Aorta (tissue), 5 donors: ENCODE data around the gene GADL1. TPM values are rescaled to one million over a fixed set of nuclear protein-coding genes. Genes with fewer than 3 reads are reported as not detected.

Experiments used
- ATAC-seq: fragments of 200-7000 bp; cut with Tn5 transposase; one replicate; pipeline ENCODE4 v1.9.1; 2022; ENCODE audit warnings: moderate library complexity; ENCODE audit not compliant: low FRiP score
- DNase-seq, 2 donors: peaks; one replicate each; pipeline ENCODE4 v3.0.0-alpha.2; 2020
- H3K27ac ChIP-seq, 2 donors: one replicate each; pipeline ENCODE4 v1.5.1; 2013; ENCODE audit warnings: low read length in 2 of 2, mild to moderate bottlenecking in 2 of 2, moderate library complexity in 2 of 2, control low read depth in 1 of 2, inconsistent platforms in 1 of 2, low read depth in 1 of 2
- H3K27me3 ChIP-seq, 2 donors: one replicate each; pipeline ENCODE4 v1.6.1; 2013; ENCODE audit warnings: control low read depth in 1 of 2, low read length in 1 of 2, mild to moderate bottlenecking in 1 of 2, moderate library complexity in 1 of 2; ENCODE audit not compliant: insufficient read depth in 2 of 2, control insufficient read depth in 1 of 2
- H3K36me3 ChIP-seq, 2 donors: one replicate each; pipeline ENCODE4 v1.6.1; 2013; ENCODE audit warnings: control low read depth in 1 of 2, low read length in 1 of 2, mild to moderate bottlenecking in 1 of 2; ENCODE audit not compliant: insufficient read depth in 2 of 2, control insufficient read depth in 1 of 2
- H3K4me1 ChIP-seq, 2 donors: one replicate each; pipeline ENCODE4 v1.6.1; 2013; ENCODE audit warnings: low read length in 2 of 2, control low read depth in 1 of 2, mild to moderate bottlenecking in 1 of 2, moderate library complexity in 1 of 2; ENCODE audit not compliant: insufficient read depth in 2 of 2, control insufficient read depth in 1 of 2
- H3K4me3 ChIP-seq, 2 donors: one replicate each; pipeline ENCODE4 v1.5.1; 2013; ENCODE audit warnings: low read length in 2 of 2, control low read depth in 1 of 2, mild to moderate bottlenecking in 1 of 2
- H3K9me3 ChIP-seq: one replicate; pipeline ENCODE4 v1.6.1; 2013; ENCODE audit warnings: mild to moderate bottlenecking, low read length; ENCODE audit not compliant: control insufficient read depth
- WGBS, 2 donors: extraction: QIAGEN DNeasy Blood & Tissue Kit; methylation state at CpG; one replicate each; pipeline ENCODE4 v1.1.7; 2013; 5-methylcytosine and 5-hydroxymethylcytosine counted together
- intact Hi-C, 2 donors: fragments of 100-400 bp; cut with DNase I; formaldehyde crosslinking; loops; one replicate each; pipeline versions ENCODE4 v1.14.2 to v1.15.0; 2022
- polyA plus RNA-seq, 2 donors: library from polyadenylated mRNA; stranded (reverse); fragments of 200-250 nt; gene quantifications; one replicate each; pipeline ENCODE4 v1.2.3, GENCODE V29; 2013
- total RNA-seq, 2 donors: library from RNA; stranded (reverse); fragmentation: NEBNext Ultra II Directional; extraction: Animal tissue kit (Norgen Biotek cat#: 25700); gene quantifications; one replicate each; pipeline ENCODE4 v1.2.1, GENCODE V29; 2021
- donor health status: healthy with polysubstance abuse.
- donor health status: Bipolar disorder and iron deficiency.
- donor health status: DM: no; HTN: no; CAD: no.
- donor health status: DM: no; HTN: no; CAD: no.
- donor health status: DM: yes; HTN: yes; CAD: no.

Gene GADL1
- total and polyA plus RNA-seq, 4 donors = 0.10 to 2.3 (median 1.7) TPM

DNA sequence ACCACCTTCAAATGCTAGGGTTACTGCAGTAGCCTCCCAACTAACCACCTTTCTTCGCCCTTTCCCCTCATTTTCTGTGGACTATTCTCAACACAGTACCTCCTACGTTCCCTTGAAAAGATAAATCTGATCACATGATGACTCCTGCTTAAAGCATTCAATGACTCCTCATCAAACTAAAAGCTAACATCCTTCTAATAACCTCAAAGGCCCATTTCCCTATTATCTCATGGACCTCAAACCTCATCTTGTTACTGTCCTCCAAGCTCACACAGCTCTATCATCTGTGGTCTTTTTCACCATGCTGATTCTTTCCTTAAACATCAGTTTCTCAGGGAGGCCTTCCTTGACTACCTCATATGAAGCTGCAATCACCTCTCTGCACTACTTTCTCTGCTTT lies 29.6 kb downstream of the GADL1 start:
- intact Hi-C loops = no loop called here
- H3K9me3 ChIP-seq = no peaks in the 10 kb centered on the region
- no peaks in the 10 kb centered on the region for H3K36me3 ChIP-seq
- H3K27me3 ChIP-seq = no peaks in the 10 kb centered on the region
- DNase-seq (no peak), ATAC-seq (no peak)
- H3K4me3 ChIP-seq = no peak overlapping the region
- no peak overlapping the region for H3K27ac ChIP-seq
- 88 to 89% methylated on average over 2 of the region's 2 CpGs for WGBS, 2 donors
- H3K4me1 ChIP-seq = peaks cover 1 to 11% of the 10 kb centered on the region in 2 donors

DNA sequence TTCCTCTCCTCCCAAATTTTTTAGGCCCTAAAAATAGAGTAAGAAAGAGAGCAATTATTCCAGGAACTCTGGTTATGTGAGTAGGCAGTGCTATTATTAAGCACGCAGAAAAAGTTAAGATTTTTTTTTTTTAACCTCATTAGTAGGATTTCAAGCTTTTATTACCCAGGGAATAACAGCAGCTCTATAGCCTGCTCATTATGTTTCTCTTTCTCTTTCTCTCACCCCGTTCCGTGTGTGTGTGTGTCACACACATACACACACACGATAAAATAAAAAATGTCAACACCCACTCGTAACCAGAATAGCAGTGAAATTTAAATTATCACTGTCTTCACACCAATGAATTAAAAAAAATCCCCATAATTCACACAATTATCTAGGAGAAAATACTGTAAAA lies 30.3 kb downstream of the GADL1 start:
- ATAC-seq (no peak), DNase-seq (no peak)
- Histone ChIP-seq H3K4me1 (peaks cover 1 to 11% of the 10 kb centered on the region in 2 donors), H3K9me3 (no peaks in the 10 kb centered on the region), H3K27ac (no peak overlapping the region), H3K27me3 (no peaks in the 10 kb centered on the region), H3K36me3 (no peaks in the 10 kb centered on the region), H3K4me3 (no peak overlapping the region)
- WGBS, 2 donors = 16 to 23% methylated on average over 5 of the region's 5 CpGs
- intact Hi-C loops = no loop called here

DNA sequence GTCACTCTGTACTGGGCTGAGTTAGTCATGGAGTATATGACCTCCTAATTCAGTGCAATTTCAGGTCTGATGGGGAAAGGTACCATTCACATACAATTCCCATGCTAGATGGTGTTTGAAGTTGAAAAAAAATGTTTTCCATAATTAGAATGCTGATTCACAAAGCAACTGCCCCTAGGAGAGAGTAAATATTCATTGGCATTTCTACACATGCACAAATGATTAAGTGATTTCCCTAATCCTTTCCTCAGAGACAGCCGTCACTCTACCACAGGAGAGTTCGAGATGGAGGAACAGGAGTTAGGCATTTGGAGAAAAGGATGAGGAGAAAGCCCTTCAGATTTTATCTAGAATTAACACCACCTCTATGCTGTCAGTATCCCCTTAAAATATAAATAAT lies 32.5 kb downstream of the GADL1 start:
- no peaks in the 10 kb centered on the region for H3K27me3 ChIP-seq
- no peaks in the 10 kb centered on the region for H3K36me3 ChIP-seq
- DNase-seq = no peak
- peaks cover 1 to 6% of the 10 kb centered on the region in 2 donors for H3K4me1 ChIP-seq
- 97 to 98% methylated on average over 2 of the region's 2 CpGs for WGBS, 2 donors
- intact Hi-C loops = no loop called here
- no peak overlapping the region for H3K4me3 ChIP-seq
- H3K9me3 ChIP-seq = no peaks in the 10 kb centered on the region
- ATAC-seq = no peak
- H3K27ac ChIP-seq = no peak overlapping the region

DNA sequence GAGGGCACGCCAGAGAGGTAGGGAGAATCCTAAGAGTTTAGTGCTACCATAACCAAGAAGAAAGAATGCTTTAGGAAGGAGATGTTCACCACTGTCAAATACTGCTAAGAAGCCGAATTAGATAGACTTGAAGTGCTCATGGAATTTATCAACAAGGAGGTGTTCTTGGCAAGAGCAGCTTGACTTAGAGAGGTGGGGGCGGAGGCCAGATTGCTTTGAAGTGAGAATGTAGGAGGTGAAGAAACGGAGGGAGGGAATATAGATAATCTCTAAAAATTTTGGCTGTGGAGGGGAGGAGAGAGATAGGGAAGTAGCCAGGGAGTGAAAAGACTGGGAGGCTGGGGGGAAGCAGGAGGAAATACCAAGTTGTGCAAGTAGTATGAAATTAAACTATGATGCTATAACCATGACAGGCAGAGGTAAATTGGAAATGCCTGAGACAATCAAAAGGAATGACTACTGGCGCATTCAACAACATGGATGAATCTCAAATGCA lies 35.5 kb downstream of the GADL1 start:
- ATAC-seq = no peak
- Histone ChIP-seq H3K36me3 (no peaks in the 10 kb centered on the region), H3K27ac (no peak overlapping the region)

DNA sequence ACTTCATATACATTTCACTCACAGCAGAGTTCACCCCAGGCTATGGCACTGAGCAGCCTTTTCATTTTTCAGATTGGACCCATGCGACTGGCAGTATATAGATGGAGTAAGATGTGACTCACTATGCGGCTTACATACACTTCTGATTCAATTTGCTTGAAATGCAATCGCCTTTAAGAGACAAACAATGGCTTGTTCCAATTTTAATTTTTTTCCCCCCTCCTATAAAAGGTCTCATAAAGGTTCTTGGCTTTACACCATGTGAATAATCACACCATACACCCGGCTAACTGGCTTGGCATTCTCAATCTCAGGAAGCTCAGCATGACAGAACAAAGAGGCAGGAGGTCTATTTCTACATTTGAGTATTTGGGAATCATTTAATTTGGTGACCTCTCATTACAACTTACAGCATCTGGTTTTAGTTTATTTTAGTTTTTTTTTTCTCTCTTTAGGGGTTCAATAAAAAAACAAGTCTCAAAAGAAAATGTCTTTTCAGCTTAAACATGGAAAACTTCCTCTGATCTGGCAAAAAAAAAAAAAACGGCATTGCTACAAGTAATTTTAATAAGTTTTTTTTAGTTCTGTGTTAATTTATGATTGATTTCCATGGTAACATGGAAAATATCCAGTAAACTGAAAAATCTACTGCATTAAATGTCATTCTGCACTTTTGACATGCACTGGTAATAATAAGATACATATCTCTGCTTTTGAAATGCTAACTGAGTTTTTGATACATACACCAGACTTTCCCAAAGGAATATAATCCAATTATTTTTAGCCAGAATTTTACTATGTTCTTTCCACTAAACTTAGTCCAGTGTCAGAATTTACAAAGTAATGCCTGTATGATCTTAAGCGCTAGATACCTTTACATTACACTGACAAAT lies 38.8 kb downstream of the GADL1 start:
- Histone ChIP-seq H3K9me3 (no peaks in the 10 kb centered on the region), H3K4me1 (no peaks in the 10 kb centered on the region), H3K27me3 (no peaks in the 10 kb centered on the region), H3K4me3 (no peak overlapping the region), H3K27ac (no peak overlapping the region), H3K36me3 (no peaks in the 10 kb centered on the region)
- DNase-seq (no peak), ATAC-seq (no peak)
- intact Hi-C loops = loop anchor here in 1 of 2 donors (2.0 kb wide), 1 partner anchor 39 kb away; no protein-coding TSS in a partner anchor
- WGBS, 2 donors = 65 to 74% methylated on average over 6 of the region's 6 CpGs

More for the DNA sequence above, 35.5 kb downstream of the GADL1 start:
- DNase-seq = no peak
- WGBS, 2 donors = 91 to 92% methylated on average over 5 of the region's 5 CpGs
- no peaks in the 10 kb centered on the region for H3K27me3 ChIP-seq
- H3K9me3 ChIP-seq = no peaks in the 10 kb centered on the region
- H3K4me3 ChIP-seq = no peak overlapping the region
- peaks cover 0 to 3% of the 10 kb centered on the region in 2 donors for H3K4me1 ChIP-seq
- intact Hi-C loops = no loop called here

DNA sequence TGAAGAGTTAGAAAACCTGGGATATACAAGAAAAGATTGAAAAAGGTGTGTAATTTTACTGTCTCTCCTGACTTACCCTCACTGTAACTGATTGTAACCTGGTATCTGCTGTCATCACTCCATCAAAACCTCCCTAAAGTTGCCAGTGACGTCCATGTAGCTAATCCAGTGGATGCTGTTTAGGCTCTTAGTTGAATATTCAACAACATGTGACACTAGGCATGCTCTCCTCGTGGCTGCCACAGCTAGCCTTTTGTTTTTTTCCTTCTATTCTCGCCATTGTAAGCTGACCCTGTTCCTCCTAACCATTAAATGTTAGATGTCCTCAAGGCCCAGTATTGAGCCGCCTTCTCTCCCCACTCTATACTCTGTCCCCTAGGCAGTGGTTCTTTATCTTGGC lies 41.6 kb downstream of the GADL1 start:
- Histone ChIP-seq H3K27me3 (no peaks in the 10 kb centered on the region), H3K36me3 (no peaks in the 10 kb centered on the region), H3K4me3 (no peak overlapping the region), H3K9me3 (no peaks in the 10 kb centered on the region), H3K4me1 (no peaks in the 10 kb centered on the region), H3K27ac (no peak overlapping the region)
- intact Hi-C loops = no loop called here
- ATAC-seq = no peak
- DNase-seq = no peak
- 90% methylated on average over 4 of the region's 4 CpGs for WGBS, 2 donors

DNA sequence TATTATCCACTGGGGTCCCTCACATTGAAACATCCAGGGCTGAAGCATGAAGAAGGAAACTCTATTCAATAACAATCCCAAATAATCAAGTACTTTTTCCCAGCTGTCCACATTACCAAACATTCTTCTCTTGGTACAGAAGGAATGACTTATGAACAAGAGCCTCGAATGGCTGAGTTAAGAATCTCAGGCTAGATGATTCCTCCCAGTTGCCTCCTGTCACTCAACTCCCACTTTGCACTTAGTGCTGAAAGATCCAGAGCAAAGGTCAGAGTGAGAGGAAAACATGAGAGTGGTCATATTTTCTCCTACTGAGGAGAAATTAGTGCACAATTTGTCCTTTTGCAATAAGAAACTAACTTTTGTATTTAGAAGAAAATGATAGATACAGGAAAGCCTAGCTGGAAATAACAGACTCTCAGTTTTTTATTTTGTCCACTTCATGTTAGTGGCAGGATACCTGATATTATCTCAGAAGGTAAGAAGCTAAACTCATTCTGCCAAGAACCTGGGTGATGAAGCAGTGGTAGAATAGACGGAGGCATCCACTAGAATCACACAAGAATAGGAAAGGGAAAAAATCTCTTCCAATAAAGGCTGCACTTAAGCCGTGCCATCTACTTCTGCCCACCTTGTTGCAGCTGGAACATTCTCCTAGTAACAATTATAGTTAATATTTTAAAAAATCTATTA lies 46.2 kb downstream of the GADL1 start:
- no peaks in the 10 kb centered on the region for H3K9me3 ChIP-seq
- no peaks in the 10 kb centered on the region for H3K27me3 ChIP-seq
- DNase-seq (no peak), ATAC-seq (no peak)
- no peak overlapping the region for H3K4me3 ChIP-seq
- H3K27ac ChIP-seq = no peak overlapping the region
- intact Hi-C loops = no loop called here
- 71 to 72% methylated on average over 3 of the region's 3 CpGs for WGBS, 2 donors
- H3K36me3 ChIP-seq = no peaks in the 10 kb centered on the region
- H3K4me1 ChIP-seq = no peaks in the 10 kb centered on the region

DNA sequence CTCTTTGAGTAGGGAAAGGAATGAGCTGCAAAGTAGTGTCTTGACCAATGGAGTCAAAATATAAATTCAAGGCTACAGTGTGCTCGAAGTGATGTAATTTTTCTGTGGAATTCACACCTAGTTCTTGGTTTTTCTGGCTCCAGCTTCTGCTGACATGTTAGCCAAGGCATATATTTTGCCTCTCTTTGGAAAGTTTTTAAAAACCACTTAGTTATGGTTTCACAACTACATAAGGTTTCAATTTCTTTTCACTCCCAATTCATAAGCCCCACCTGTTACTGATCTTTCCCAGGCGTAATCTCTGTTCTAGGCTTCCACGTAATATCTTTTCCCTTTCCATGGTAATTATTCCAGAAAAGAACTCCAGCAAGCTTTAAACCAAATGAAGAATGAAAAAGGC lies 46.9 kb downstream of the GADL1 start:
- DNase-seq (no peak), ATAC-seq (no peak)
- H3K27me3 ChIP-seq = no peaks in the 10 kb centered on the region
- H3K4me1 ChIP-seq = no peaks in the 10 kb centered on the region
- H3K36me3 ChIP-seq = no peaks in the 10 kb centered on the region
- WGBS, 2 donors = 57 to 58% methylated on average over 3 of the region's 3 CpGs
- H3K27ac ChIP-seq = no peak overlapping the region
- intact Hi-C loops = no loop called here
- no peaks in the 10 kb centered on the region for H3K9me3 ChIP-seq
- no peak overlapping the region for H3K4me3 ChIP-seq
